ENCODE results near the gene GFPT2.
A peak's percentile ranks its signal among the peaks of the same experiment; 100 is the strongest.

GFPT2 gene

GRCh38 chr5:180353048-180353979 is at the start of gene GFPT2:
TSS of gene GFPT2 (minus strand) at chr5:180353336. CDS start at chr5:180353217, 119 bp downstream.
- H3K4me1 ChIP-seq (ENCODE audit: control insufficient read depth, insufficient read depth, low read length), result peaks cover 2% of the 10 kb centered on the region; the same call in 1 of the 2 replicates
- H3K36me3 ChIP-seq (ENCODE audit: control insufficient read depth in 2 of 2, insufficient read depth in 1 of 2, low read length in 2 of 2), result peaks cover 0 to 5% of the 10 kb centered on the region in 2 experiments; a peak in 1 of 3 replicates
- H3K27ac ChIP-seq (ENCODE audit: extremely low read depth, low read depth, low read length), result peak within 1 kb of the TSS; percentile 53; the same call in 1 of the 2 replicates
- ChIA-PET CTCF (no interaction called here), POLR2A (interaction anchor here (0.6 to 1.1 kb wide), 5 partner anchors 24 to 633 kb away, joined by 3 to 4 read pairs (median 3); no protein-coding TSS in a partner anchor)
- H3K9me3 ChIP-seq (ENCODE audit: control insufficient read depth, insufficient read depth, low read depth, low read length), result no peaks in the 10 kb centered on the region
- peak within 1 kb of the TSS; percentile 61 for H3K4me3 ChIP-seq (ENCODE audit: low read depth, low read length)
- TF ChIP-seq ZSCAN18 (tag by site-specific recombination; IDR thresholded peaks at IDR 0.05) (no peak), GLI2 (tag by site-specific recombination; IDR thresholded peaks at IDR 0.05; ENCODE audit: borderline replicate concordance, low read depth) (no peak), ELK4 (IDR thresholded peaks at IDR 0.05; ENCODE audit: borderline replicate concordance, low read depth, low read length) (no peak), ZNF837 (tag by site-specific recombination; IDR thresholded peaks at IDR 0.05) (no peak), ZNF10 (tag by site-specific recombination; IDR thresholded peaks at IDR 0.05) (no peak), GFI1B (tag by site-specific recombination; IDR thresholded peaks at IDR 0.05) (no peak), ZSCAN30 (tag by site-specific recombination; IDR thresholded peaks at IDR 0.05) (peak; percentile 7; the same call in 1 of the 2 replicates), ZNF776 (tag by site-specific recombination; IDR thresholded peaks at IDR 0.05; ENCODE audit: borderline replicate concordance) (no peak), ZNF548 (tag by site-specific recombination; IDR thresholded peaks at IDR 0.05) (no peak), ZBTB10 (tag by site-specific recombination; IDR thresholded peaks at IDR 0.05) (no peak; the same call in 1 of the 2 replicates), MEIS1 (CRISPR knock-in tag; IDR thresholded peaks at IDR 0.05; ENCODE audit: borderline replicate concordance) (no peak), ZNF529 (tag by site-specific recombination; IDR thresholded peaks at IDR 0.05; ENCODE audit: insufficient replicate concordance) (no peak), ZNF555 (tag by site-specific recombination; conservative IDR thresholded peaks at IDR 0.05) (no peak), ZNF621 (tag by site-specific recombination; IDR thresholded peaks at IDR 0.05) (no peak), REST (tag by site-specific recombination; IDR thresholded peaks at IDR 0.05) (no peak), ZNF335 (tag by site-specific recombination; conservative IDR thresholded peaks at IDR 0.05) (peak; percentile 77), TCF7L2 (IDR thresholded peaks at IDR 0.05; ENCODE audit: borderline replicate concordance, low read depth, low read length) (no peak), ZNF510 (tag by site-specific recombination; IDR thresholded peaks at IDR 0.05; ENCODE audit: insufficient replicate concordance) (no peak), ZBTB11 (tag by site-specific recombination; conservative IDR thresholded peaks at IDR 0.05; ENCODE audit: low read depth) (0 out of 2 replicates have a peak, but pooled peaks have one; percentile 15)
- TF ChIP-seq, protein P1, sequence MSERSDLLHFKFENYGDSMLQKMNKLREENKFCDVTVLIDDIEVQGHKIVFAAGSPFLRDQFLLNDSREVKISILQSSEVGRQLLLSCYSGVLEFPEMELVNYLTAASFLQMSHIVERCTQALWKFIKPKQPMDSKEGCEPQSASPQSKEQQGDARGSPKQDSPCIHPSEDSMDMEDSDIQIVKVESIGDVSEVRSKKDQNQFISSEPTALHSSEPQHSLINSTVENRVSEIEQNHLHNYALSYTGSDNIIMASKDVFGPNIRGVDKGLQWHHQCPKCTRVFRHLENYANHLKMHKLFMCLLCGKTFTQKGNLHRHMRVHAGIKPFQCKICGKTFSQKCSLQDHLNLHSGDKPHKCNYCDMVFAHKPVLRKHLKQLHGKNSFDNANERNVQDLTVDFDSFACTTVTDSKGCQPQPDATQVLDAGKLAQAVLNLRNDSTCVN (tag by site-specific recombination; optimal IDR thresholded peaks at IDR 0.05), result peak; percentile 59

Data from HEK293 (cell line).